Liver (tissue), 9 donors: Measurements from ENCODE around the gene SLC25A13. TPM values are rescaled to one million over a fixed set of nuclear protein-coding genes. Genes with fewer than 3 reads are reported as not detected.

ENCODE experiments used
- DNase-seq: peaks from one replicate; pipeline ENCODE4 v3.0.0-alpha.2; 2017; ENCODE audit warnings: low spot score
- H3K27ac ChIP-seq, 2 donors: one replicate each; pipeline ENCODE4 v1.7.0; 2013; ENCODE audit warnings: inconsistent platforms in 2 of 2, low read length in 2 of 2, control low read depth in 1 of 2, low read depth in 1 of 2, mild to moderate bottlenecking in 1 of 2
- H3K27me3 ChIP-seq, 4 donors: one replicate each; pipeline versions ENCODE4 v1.6.1 to v1.7.0; 2013; ENCODE audit warnings: low read length in 3 of 4, inconsistent platforms in 1 of 4, mild to moderate bottlenecking in 1 of 4, moderate library complexity in 1 of 4; ENCODE audit not compliant: control insufficient read depth in 4 of 4, insufficient read depth in 4 of 4
- H3K36me3 ChIP-seq, 4 donors: one replicate each; pipeline versions ENCODE4 v1.6.1 to v1.7.0; 2013; ENCODE audit warnings: low read length in 3 of 4, mild to moderate bottlenecking in 3 of 4, low read depth in 1 of 4, moderate library complexity in 1 of 4; ENCODE audit not compliant: control insufficient read depth in 4 of 4, insufficient read depth in 3 of 4
- H3K4me1 ChIP-seq, 4 donors: one replicate each; pipeline versions ENCODE4 v1.6.1 to v1.7.0; 2013; ENCODE audit warnings: low read length in 3 of 4, mild to moderate bottlenecking in 3 of 4, moderate library complexity in 1 of 4; ENCODE audit not compliant: control insufficient read depth in 4 of 4, insufficient read depth in 4 of 4
- H3K4me3 ChIP-seq, 3 donors: one replicate each; pipeline versions ENCODE4 v1.6.1 to v1.7.0; 2013; ENCODE audit warnings: low read length in 3 of 3, control low read depth in 1 of 3, low read depth in 1 of 3, mild to moderate bottlenecking in 1 of 3
- H3K9ac ChIP-seq, 2 donors: one replicate each; pipeline ENCODE4 v1.7.0; 2013; ENCODE audit warnings: low read length in 2 of 2, mild to moderate bottlenecking in 2 of 2, moderate library complexity in 2 of 2, control low read depth in 1 of 2, low read depth in 1 of 2
- H3K9me3 ChIP-seq, 4 donors: one replicate each; pipeline versions ENCODE4 v1.6.1 to v1.7.0; 2013; ENCODE audit warnings: low read length in 3 of 4; ENCODE audit not compliant: control insufficient read depth in 4 of 4
- EGR1 ChIP-seq, 2 donors: IDR thresholded peaks; 2 replicates each; pipeline ENCODE4 v1.6.1; 2016 to 2018; ENCODE audit warnings: antibody characterized with exemption in 2 of 2, low read depth in 2 of 2
- FOXA1 ChIP-seq: IDR thresholded peaks from 2 replicates; pipeline ENCODE4 v1.6.1; 2016; ENCODE audit warnings: antibody characterized with exemption
- FOXA2 ChIP-seq: IDR thresholded peaks from 2 replicates; pipeline ENCODE4 v1.6.1; 2016; ENCODE audit warnings: antibody characterized with exemption
- HNF4A ChIP-seq, 2 donors: conservative IDR thresholded peaks; 2 replicates each; pipeline ENCODE4 v1.6.1; 2016; ENCODE audit warnings: antibody characterized with exemption in 2 of 2, mild to moderate bottlenecking in 2 of 2
- HNF4G ChIP-seq: IDR thresholded peaks from 2 replicates; pipeline ENCODE4 v1.6.1; 2016; ENCODE audit warnings: antibody characterized with exemption
- JUND ChIP-seq, 2 donors: IDR thresholded peaks; 2 replicates each; pipeline ENCODE4 v1.6.1; 2016; ENCODE audit warnings: antibody characterized with exemption in 2 of 2
- MAX ChIP-seq: IDR thresholded peaks from 2 replicates; pipeline ENCODE4 v1.6.1; 2016; ENCODE audit warnings: antibody characterized with exemption
- RAD21 ChIP-seq, 2 donors: IDR thresholded peaks; 2 replicates each; pipeline ENCODE4 v1.6.1; 2016; ENCODE audit warnings: antibody characterized with exemption in 2 of 2, mild to moderate bottlenecking in 2 of 2
- RXRA ChIP-seq, 2 donors: IDR thresholded peaks; 2 replicates each; pipeline ENCODE4 v1.6.1; 2017 to 2018; ENCODE audit warnings: antibody characterized with exemption in 2 of 2, mild to moderate bottlenecking in 1 of 2
- SP1 ChIP-seq: IDR thresholded peaks from 2 replicates; pipeline ENCODE4 v1.6.1; 2018; ENCODE audit warnings: antibody characterized with exemption, mild to moderate bottlenecking
- TAF1 ChIP-seq: conservative IDR thresholded peaks from 2 replicates; pipeline ENCODE4 v1.6.1; 2016; ENCODE audit warnings: antibody characterized with exemption, mild to moderate bottlenecking
- YY1 ChIP-seq: IDR thresholded peaks from 2 replicates; pipeline ENCODE4 v1.6.1; 2016; ENCODE audit warnings: antibody characterized with exemption, mild to moderate bottlenecking
- ZBTB33 ChIP-seq: IDR thresholded peaks from 2 replicates; pipeline ENCODE4 v1.6.1; 2016; ENCODE audit warnings: antibody characterized with exemption
- WGBS: extraction: QIAGEN DNeasy Blood & Tissue Kit; methylation state at CpG from one replicate; pipeline ENCODE4 v1.1.7; 2013; 5-methylcytosine and 5-hydroxymethylcytosine counted together
- polyA plus RNA-seq, 2 donors: library from polyadenylated mRNA; stranded (reverse) in 1 of 2; unstranded in 1 of 2; fragments of 200-250 nt in 1 of 2; fragments of >200 nt in 1 of 2; fragmentation: Nextera tagmentation in 1 of 2; extraction: Ambion mirVana in 1 of 2; gene quantifications; one replicate each; pipeline versions ENCODE4 v1.2.1 to v1.2.3, GENCODE V29; 2013 to 2015
- total RNA-seq, 2 donors: library from RNA; depleted of rRNA; stranded (reverse); fragments of >200 nt; gene quantifications; one replicate each; pipeline ENCODE4 v1.2.3, GENCODE V29; 2014
- donor health status: healthy.
- donor health status: healthy.
- donor health status: healthy.
- donor health status: healthy.
- donor health status: healthy.

Gene SLC25A13
- total and polyA plus RNA-seq, 4 donors, result 45.6 to 116 (median 63.9) TPM

GRCh38 chr7:96221888-96222287 is 100.0 kb downstream of the SLC25A13 start:
- Histone ChIP-seq H3K36me3 (peaks cover 0 to 4% (median 0%) of the 10 kb centered on the region in 4 donors), H3K27ac (no peak overlapping the region), H3K4me3 (no peak overlapping the region), H3K27me3 (no peaks in the 10 kb centered on the region), H3K9me3 (no peaks in the 10 kb centered on the region), H3K9ac (no peak overlapping the region), H3K4me1 (peaks cover 0 to 6% (median 0%) of the 10 kb centered on the region in 4 donors)
- TF ChIP-seq ZBTB33 (no peak), EGR1 (IDR thresholded peaks at IDR 0.05; ENCODE audit: low read depth in 2 of 2) (no peak), YY1 (no peak), TAF1 (no peak), HNF4G (no peak)
- 95% methylated on average over 5 of the region's 5 CpGs for WGBS
- DNase-seq, result no peak

GRCh38 chr7:96219378-96220130 is 102.3 kb downstream of the SLC25A13 start:
- no peak for TF ChIP-seq JUND (IDR thresholded peaks at IDR 0.05)
- TF ChIP-seq RXRA (IDR thresholded peaks at IDR 0.05), result peak in 1 of 2 donors; percentile 5
- WGBS, result 92% methylated on average over 1 of the region's 1 CpG
- Histone ChIP-seq H3K4me1 (peaks cover 0 to 6% (median 0%) of the 10 kb centered on the region in 4 donors), H3K9ac (no peak overlapping the region), H3K27ac (no peak overlapping the region), H3K9me3 (no peaks in the 10 kb centered on the region), H3K27me3 (no peaks in the 10 kb centered on the region), H3K4me3 (no peak overlapping the region), H3K36me3 (no peaks in the 10 kb centered on the region)
- no peak for DNase-seq

- no peaks in the 10 kb centered on the region for H3K27me3 ChIP-seq
- H3K27ac ChIP-seq, result no peak overlapping the region
- no peaks in the 10 kb centered on the region for H3K36me3 ChIP-seq
- no peaks in the 10 kb centered on the region for H3K9me3 ChIP-seq
- 68% methylated on average over 4 of the region's 4 CpGs for WGBS
- DNase-seq, result no peak
- TF ChIP-seq SP1 (no peak), HNF4G (no peak)
- H3K4me1 ChIP-seq, result peaks cover 0 to 6% (median 0%) of the 10 kb centered on the region in 4 donors
- H3K4me3 ChIP-seq, result no peak overlapping the region
- no peak overlapping the region for H3K9ac ChIP-seq
Measured at GRCh38 chr7:96218664-96219243, 103.1 kb downstream of the SLC25A13 start.

- Histone ChIP-seq H3K9me3 (no peaks in the 10 kb centered on the region), H3K27ac (no peak overlapping the region), H3K36me3 (no peaks in the 10 kb centered on the region), H3K4me1 (peaks cover 0 to 16% (median 2%) of the 10 kb centered on the region in 4 donors), H3K4me3 (no peak overlapping the region), H3K9ac (no peak overlapping the region), H3K27me3 (no peaks in the 10 kb centered on the region)
- TF ChIP-seq TAF1 (no peak), EGR1 (IDR thresholded peaks at IDR 0.05; ENCODE audit: low read depth in 2 of 2) (no peak), HNF4A (conservative IDR thresholded peaks at IDR 0.05) (no peak), MAX (no peak), ZBTB33 (no peak), JUND (IDR thresholded peaks at IDR 0.05) (no peak), FOXA1 (no peak), FOXA2 (no peak), RAD21 (IDR thresholded peaks at IDR 0.05) (no peak)
- no peak for DNase-seq
- WGBS, result 97% methylated on average over 1 of the region's 1 CpG
Measured at GRCh38 chr7:96217147-96217546, 104.8 kb downstream of the SLC25A13 start.
